Activated CD8-positive, alpha-beta memory T cell treated with anti-CD3 and anti-CD28 coated beads, Interleukin-2, amount 50 U/mL, for 4 hours (primary cell): Measurements from ENCODE around the gene CAD.
"Not testable (repeated sequence)": the region's sequence is repeated elsewhere in the genome, so short reads cannot be mapped to it uniquely, and the experiment has no call there.

ENCODE experiments used
- DNase-seq: peaks from one replicate; pipeline ENCODE4 v3.0.0-alpha.2; 2020

CAD gene

GRCh38 chr2:27217173-27218121 is at the start of gene CAD:
TSS of gene CAD (plus strand) at chr2:27217369. CDS start at chr2:27217552, 183 bp downstream.
- peak; percentile 90 for DNase-seq

- DNase-seq: no peak
These were observed 46.4 kb upstream of the CAD start for GRCh38 chr2:27170581-27171337.

GRCh38 chr2:27171351-27171848 is 45.8 kb upstream of the CAD start:
- DNase-seq: no peak

- no peak for DNase-seq
These were observed 42.5 kb upstream of the CAD start for GRCh38 chr2:27174638-27175037.

- no peak for DNase-seq
These were observed 41.8 kb upstream of the CAD start for GRCh38 chr2:27175330-27175729.

- not testable (repeated sequence) for DNase-seq
These were observed 41.4 kb upstream of the CAD start for GRCh38 chr2:27175781-27176180.

- DNase-seq: no peak
These were observed 39.5 kb upstream of the CAD start for GRCh38 chr2:27177441-27178351.

- no peak for DNase-seq
These were observed 38.7 kb upstream of the CAD start for GRCh38 chr2:27178469-27178868.

- no peak for DNase-seq
These were observed 37.7 kb upstream of the CAD start for GRCh38 chr2:27179344-27180000.

- DNase-seq: no peak
These were observed 34.8 kb upstream of the CAD start for GRCh38 chr2:27182346-27182745.

- no peak for DNase-seq
These were observed 33.1 kb upstream of the CAD start for GRCh38 chr2:27184115-27184514.

GRCh38 chr2:27185331-27186026 is 31.7 kb upstream of the CAD start:
- no peak for DNase-seq

GRCh38 chr2:27186613-27187345 is 30.4 kb upstream of the CAD start:
- DNase-seq: no peak

- DNase-seq: no peak
These were observed 27.2 kb upstream of the CAD start for GRCh38 chr2:27189989-27190388.

- DNase-seq: peak; percentile 33
These were observed 25.9 kb upstream of the CAD start for GRCh38 chr2:27191070-27191829.

GRCh38 chr2:27194538-27195354 is 22.4 kb upstream of the CAD start:
- no peak for DNase-seq

- not testable (repeated sequence) for DNase-seq
These were observed 21.4 kb upstream of the CAD start for GRCh38 chr2:27195799-27196198.

- DNase-seq: not testable (repeated sequence)
These were observed 19.1 kb upstream of the CAD start for GRCh38 chr2:27198068-27198467.

GRCh38 chr2:27198627-27199026 is 18.5 kb upstream of the CAD start:
- DNase-seq: no peak
